ENCODE data around the gene SLAMF9.

Gene SLAMF9

DNA sequence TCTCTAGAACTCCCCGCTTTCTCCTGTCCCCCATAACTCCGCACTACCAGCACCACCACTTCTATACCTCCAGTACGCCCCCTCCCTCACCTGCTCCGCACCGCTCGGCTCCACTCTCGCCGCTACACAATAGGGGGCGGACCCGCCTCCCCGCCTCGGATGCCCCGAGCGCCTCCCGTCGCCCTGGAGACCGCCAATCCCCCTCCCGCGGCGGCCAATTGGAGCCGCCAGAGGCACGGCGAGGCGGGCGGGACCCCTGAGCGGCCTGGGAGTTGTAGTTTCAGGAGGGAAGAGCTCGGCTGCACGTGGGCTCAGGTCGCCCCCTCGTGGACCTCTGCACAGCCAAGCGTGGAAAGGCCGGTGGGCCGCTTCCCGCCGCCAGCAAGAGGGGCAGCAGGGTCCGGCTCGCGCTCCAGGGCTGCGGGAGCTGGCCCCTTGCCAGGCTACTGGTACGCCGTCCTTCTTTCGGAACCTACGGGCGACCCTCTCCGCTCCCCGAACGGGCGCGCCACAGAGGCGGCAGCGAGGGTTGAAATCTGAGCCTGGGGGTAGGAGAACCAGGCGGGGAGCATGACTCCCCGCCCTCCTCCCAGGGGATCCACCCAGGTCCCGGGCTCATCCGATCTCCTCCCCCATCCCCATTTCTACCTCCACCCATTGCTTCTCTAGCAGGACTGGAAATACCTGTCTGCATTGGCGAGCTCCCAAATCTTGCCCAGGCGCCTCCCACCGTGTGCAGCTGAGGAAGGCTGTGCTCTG lies 8.4 kb downstream of the SLAMF9 start, which contains the start of gene IGSF9:
Gene IGSF9 (minus strand): TSS at position 131 of the 759 bp plus-strand sequence. CDS start 2,159 bp downstream, outside the sequence.
- DNase-seq: peak; percentile 85

DNA sequence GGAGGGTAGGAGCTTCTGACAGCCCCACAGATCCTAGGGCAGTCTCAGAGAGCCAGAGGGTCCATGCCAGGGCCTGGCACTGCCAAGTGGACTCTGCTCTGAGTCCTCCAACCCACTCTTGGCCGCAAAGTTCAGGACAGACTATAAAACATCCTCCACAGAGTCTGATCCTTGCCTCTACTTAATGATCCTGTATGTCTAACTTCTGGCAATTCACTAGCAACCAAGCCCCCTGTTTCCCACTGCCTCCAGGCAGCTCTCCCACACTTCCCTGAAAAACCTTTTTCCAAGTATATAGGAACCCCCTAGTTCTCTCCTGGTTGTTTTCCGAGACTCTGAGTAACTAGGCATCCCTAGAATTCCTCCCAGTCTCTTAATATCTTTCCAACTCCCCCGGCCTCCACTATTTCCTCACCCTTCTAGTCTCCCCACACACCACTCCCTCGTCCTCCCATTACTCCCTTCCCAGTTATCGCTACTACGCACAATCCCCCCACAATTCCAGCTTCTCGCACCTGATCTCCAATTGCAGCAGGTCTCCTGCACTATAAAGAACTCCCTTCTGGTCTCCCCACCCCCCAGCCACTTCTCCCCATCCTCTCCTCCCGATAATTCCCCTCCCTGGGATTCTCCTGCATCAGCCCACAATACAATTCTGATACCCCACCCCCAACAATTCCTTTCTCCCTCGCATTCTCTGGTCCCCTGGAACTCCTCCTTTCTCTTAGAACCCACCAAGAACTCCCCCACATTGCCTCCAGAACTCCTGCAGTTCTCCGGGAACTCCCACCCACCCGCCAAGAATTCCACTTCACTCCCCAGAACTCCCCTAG lies 9.2 kb downstream of the SLAMF9 start:
- DNase-seq: no peak

DNA sequence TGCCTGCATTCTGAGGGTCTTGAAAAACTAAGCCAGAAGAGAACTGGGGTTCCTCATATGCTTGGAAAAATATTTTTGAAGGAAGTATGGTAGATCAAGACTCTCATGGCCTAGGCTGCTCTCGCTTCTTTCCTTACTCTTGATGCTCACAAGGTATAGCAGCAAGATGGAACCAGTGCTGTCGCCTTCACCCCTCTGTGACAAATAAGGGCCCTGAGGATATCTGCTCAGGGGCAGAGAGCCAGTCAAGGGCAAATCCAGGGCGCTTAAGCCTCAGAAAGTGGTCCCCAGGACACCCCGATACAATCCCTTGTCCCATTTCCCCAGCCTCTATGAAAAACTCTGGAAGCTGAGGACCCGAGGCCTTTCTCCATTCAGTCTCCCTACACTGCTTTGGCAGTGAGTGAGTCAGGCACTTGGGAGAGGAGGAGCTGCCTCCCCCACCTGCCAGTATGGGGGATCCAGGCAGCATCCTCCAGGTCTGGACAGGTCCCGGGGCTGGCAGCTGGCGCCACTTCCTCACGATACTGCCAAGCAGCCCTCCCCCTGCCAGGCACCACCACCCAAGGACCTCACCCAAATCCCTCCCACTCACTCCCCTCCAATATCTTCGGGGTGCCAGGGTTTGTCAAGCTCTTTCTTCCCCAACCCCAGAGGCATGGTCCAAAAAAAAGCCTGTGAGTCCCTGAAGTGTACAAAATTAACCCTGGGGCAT lies 10.0 kb downstream of the SLAMF9 start:
- DNase-seq: no peak

DNA sequence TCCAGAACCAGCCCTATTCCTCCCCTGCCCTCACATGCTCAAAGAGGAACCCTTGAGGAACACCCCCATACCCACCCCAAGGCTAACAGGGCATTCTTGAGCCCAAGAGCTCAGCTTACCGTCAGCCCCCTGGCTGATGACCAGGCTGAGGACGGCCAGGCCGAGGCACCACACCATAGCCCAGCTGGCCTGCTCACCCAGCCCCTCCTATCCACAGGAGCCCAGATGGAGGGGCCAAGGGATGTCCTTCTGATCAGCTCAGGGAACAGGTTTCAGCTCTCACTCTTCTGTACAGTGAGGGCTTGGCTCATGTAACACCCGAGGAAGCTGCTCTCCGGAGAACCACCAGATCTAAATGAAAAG lies 10.8 kb downstream of the SLAMF9 start:
- DNase-seq: no peak

DNA sequence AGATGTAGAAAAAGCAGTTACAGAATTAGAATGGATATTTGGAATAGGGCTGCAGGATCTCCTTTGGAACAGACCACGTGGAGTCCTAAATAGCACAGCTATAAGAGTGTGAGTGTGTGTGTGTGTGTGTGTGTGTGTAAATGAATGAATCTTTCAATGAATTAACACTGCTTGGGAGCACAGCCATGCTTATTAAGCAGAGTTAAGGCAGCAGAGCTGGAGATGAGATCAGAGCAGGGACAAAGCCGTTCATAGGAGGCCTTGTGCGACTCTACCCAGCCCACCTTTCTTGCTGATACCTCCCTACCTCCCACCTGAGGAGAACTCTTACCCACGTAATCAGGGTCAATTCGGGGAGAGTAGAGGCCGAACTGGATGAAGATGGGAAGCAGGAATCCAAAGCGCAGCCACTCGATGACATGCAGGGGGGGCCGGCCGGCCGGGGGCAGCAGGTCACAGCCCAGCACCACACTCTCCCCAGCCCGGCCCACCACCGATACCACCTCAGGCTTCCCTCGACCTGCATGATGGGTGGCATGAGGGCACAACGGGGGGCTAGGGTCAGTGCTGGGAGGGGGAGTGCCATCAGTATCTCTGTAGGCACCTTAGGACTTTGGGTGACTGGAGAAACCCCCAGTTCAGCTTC lies 11.3 kb downstream of the SLAMF9 start:
- DNase-seq: no peak

DNA sequence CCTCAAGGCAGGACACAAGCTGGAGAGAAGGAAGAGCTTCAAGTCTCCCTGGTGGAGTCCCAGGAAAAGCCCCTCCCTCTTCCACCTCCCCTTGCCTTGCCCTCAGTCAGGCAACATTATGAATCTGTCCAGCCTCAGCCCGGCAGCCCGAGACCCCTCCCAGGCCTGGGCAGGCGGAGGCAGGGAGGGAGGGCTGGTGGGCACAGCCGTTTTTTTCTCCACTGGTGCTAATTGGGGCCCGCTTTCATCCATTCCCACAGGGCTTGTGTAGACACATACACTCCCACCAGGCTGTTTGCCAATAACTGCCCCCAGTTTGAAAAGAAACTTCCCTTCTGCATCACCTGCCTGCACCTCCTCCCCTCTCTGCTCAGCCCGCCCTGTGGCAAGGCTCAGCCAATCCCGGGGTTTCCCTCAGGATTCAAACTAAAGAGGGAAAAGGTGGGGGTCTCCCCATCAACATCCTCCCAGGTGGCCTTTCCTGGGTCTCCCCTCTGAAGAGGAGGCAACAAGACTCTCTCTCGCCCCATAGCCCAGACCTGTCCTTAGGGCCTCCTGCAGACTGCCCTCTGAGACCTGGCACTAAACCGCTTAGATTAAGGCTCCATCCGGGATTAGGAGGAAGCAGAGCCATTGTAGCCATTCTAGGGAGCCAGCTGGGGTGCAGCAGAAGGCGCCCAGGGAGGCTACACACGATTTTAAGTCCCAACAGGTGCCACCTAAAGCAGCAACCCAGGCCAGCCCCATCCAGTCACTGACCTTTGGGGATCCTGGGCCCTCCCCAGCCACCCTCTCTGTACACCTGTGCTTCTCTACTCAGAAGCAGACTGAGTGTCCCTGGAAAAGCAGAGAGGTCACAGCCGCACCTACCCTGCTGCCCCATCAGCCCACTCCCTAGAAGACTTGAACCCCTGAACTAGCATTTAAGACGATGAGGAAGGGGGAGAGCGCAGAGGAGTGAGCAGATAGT lies 12.2 kb downstream of the SLAMF9 start:
- no peak for DNase-seq

DNA sequence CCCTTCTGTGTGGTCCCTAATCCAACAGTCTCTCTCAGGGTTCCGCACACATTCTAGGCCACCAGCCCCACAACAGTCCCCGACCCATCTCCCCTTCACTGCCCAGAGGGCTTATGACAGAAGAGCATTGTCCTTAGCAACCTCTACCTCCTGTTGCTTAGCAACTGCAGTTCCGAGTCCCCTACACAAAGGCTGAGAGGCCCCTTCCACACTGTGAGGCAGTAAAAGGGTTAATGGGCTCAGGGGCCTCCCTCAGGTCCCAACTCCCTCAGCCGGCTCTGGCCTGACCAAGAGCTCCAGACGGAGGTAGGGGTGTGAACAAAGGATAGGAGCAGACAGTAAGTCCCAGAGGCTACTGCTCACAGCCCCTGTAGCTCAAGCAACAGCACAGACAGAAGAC lies 12.9 kb downstream of the SLAMF9 start:
- no peak for DNase-seq

DNA sequence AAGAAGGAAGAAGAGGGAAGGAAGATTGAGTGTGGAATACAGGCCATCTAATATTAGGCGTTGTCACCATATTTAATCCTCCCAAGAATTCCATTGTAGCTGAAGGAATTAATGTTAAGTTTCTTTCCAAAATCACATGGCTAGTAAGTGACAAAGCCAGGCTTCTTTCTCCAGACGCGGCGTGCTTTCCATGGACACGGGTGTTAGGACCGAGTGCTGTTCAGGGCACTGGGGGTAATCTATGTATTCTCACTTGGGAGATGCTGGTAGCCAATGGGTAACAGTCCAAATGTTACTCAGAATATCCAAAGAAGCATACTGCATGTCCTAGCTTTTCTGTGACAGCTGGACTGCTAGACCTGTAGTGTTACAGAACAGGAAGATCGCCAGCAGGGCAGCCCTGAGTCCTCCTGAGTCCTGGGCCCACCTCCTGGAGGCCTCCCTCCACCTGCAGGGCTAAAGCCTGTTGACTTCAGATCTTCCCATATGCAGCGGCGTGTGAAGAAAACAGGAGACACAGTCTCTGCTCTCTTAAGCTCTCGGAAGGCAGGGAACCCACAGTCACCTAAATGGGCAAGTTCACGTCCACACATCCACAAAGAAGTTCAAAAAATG lies 13.9 kb downstream of the SLAMF9 start:
- no peak for DNase-seq

DNA sequence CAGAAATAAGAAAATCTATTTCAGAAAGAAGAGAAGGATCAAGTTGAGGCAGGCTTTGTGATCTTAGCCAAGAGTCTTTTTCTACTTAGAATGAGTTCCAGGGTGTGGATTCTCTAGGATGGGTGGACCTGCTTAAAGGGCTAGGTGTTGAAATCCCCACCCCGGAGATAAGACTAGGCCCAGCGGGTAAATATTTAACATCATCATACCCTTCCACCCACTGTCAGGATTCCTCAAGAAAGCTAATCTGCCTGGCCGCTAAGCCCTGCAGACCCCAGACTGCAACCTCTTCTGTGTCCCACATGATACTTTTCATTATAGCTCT lies 14.4 kb downstream of the SLAMF9 start:
- DNase-seq: no peak

DNA sequence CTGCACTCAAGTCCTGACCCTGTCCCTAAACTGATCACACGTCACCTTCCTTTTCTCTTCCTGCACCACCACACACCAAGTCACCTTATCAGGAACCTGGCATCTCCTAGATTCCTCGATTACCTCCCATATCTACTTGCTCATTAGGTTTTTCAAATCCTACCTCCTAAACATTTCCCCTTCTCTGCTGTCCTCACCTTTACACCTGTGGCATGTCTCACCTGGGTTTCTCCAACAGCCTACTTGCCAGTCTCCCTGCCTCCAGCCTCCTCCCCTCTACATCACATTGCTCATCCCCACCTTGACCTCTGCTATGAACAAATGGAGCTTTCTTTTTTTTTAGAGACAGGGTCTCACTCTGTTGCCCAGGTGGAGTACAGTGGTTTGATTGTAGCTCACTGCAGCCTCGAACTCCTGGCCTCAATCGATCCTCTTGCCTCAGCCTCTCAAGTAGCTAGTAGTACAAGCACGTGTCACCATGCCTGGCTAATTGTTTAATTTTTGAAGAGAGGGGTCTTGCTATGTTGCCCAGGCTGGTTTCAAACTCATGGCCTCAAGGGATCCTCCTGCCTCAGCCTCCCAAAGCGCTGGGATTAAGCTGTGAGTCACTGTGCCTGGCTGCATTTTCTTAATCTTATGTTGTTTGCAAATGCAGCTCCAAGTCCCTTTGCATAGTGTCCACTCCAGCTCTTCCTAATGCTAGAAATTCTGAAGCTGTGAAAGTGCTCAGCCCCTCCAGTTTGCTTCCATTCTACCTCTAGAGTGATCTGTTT lies 14.9 kb downstream of the SLAMF9 start:
- DNase-seq: no peak

DNA sequence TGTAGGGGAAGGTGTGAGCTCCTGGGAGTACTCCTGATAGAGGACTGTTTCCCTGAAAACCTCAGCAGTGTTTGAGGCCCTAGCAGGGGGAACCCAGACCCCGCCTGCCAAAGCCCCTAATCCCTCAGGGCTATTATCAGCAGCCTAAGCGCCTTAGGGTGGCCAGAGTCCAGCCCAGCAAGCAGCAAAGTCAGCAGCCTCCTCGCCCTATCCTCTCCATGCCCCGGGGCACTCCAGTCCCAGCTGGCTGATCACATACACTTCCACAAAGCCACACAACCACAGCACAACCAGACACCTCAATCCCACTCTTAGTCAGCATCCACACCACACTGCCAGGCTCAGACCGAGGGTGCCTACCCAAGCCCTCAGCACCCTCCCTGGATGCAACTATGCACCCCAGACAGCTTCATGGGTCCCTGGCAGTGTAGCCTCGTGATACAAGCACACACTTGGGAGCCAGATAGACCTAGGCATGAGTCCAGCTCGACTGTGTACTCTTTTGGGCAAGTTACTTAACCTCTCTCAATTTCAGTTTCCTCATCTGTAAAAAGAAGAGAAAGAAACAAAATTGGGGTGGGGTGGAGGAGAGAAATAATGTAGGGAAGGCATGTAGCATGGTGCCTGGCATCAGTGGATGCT lies 15.7 kb downstream of the SLAMF9 start:
- no peak for DNase-seq

DNA sequence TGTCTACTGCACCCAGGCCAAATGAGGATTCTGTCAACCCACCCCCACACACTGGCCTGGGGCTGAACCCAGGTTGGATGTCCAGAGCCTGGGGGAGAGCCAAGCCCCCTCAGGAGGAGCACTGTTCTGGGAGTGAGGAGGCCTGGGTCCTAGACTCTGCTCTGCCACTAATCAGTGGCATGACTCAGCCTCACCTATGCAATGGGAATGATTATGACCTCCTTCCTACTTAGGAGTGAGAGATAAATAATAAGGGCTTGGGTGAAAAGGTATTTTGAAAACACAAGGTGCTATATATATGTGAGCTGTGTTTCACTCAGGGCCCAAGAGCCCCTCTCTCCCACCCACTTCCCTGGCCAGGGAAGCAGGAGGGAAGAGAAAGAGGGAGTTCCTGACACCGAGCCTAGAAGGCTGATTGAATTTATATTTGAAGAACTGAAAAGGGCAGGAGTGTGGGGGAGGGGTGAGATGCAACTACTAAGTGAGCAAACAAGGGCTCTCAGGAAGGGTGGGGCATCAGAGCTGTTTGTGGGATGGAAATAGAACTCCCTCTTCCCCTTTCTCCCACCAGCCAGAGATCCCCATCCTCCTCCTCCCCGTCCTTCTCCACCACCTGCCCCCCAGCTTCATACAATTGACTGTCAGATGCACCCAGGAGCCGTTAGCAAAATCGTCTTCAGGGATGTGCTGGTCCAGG lies 16.8 kb downstream of the SLAMF9 start:
- no peak for DNase-seq

DNA sequence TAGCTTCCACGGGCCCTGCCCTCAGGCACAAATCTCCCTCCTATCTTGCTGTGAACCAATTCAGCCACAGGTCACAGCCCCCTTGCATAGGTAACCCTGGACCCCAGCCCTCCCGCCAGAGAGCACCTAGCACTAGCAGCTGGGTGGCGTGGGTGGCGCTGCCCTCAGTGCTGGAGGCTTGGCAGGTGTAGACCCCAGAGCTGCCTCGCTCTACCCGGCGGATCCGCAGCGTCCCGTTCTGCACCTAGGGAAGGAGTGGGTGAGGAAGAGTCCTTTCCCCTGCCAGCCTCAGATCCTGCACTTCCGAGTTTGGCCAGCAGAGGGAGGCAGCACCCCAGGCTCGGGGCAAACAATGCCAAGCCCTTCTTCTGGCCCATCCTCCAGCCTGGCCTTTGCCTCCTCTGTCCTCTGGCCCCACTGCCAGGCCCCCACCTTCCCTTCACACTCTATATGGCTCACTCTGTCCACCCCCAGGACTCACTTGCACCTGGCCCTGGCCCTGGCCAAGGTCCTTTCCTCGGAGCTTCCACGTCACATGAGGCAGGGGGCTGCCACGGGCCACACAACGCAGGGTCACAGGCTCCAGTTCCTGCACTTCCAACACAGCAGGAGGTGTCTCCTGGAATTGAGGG lies 17.6 kb downstream of the SLAMF9 start:
- peak; percentile 76 for DNase-seq

DNA sequence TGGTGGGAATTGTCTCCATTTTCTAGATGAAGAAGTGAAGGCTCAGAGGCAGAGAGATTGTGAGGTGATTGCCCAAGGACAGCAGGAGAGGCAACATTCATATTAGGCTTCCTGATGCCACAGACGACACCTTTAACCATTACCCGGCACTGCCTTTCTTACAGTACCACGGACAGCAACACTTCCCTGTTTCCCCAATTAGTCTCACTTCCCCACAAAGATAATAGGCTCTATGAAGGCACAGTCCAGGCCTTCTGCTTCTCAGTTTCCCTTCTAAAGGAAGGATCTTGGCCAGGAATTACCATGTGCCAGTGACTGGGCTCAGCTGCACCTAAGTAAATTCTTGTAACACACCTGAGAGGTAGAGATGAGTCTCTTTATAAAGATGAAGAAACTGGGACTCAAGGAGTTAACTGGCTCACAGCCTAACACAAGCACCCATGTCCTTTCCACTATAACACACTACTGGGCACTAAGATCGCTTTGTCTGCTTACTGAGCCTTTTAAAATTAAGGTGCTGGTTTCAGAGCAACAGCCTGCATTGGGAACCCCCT lies 18.2 kb downstream of the SLAMF9 start:
- no peak for DNase-seq

DNA sequence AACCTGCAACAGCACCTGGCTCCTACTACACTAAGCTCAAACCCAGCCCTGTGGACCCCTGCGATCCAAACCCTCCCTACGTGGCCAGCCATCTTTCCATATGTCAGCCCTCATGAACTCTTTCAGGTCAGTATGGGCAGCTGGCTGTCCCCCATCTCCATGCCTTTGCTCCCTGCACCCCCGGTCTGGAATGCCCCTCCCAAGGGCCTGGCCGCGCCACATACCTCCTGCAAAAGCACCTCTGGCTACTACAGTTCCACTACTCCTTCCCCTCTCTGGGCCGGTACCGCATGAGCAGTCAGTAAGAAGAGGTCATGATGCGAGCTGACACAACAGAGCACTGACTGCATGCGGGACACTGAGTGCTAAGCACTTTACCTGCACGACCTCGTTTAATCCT lies 18.7 kb downstream of the SLAMF9 start:
- DNase-seq: no peak

DNA sequence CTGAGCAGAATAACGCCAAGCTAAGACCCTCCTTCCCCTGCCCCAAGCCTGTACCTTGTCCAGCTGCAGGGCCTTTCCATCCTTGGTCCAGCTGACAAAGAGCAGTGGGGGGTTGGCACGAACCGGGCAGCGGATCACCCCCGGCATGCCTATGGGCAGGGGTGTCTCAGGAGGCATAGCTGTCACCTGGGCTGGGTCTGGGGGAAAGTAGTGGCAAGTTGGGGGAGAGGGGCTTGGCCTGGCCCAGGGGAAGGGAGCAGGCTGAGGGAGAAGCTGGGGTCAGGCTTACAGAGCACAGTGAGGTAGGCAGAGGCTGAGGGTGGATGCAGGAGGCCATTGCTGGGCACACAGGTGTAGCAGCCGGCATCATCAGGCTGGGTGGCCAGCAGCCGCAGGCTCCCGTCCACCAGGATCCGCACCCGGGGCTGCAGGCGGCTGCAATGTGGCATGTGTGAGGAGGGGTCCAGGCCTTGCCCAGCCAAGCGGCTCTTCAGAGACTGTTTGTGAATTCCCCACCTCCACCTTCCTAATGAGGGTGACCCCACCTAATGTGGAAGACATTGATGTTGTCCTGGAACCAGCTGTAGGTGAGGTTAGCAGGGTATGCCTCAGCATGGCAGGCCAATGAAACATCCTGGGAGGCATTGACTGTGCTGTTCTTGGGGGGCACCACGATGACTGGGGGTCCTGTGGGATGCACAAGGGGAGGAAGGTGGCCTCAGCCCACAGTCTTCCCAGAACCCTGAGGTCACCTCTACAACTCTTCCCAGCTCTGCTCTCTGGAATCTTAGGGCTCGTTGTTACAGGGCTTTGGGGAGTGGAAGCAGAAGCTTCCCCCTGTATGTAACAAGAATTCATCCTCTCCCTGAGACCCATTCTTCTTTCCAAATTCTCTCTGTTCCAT lies 19.6 kb downstream of the SLAMF9 start:
- no peak for DNase-seq

DNA sequence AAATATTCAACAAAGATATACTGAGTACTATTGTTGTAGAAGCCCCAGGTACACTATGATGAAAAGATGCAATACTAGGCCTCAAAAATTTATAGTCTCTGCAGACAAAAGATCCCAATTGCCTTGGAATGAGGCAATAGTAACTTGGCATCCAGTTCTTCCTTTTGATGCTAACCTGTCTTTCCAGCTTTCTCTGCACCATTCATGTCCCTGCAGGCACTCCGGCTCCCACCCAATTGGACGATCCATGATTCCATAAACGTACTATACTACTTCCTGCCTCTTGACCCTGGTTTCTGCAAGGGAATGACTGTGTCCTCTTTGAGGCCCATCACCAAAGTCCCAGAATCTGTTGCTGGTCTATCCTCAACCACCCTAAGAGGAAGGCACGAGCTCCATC lies 20.7 kb downstream of the SLAMF9 start:
- DNase-seq: no peak

All from effector CD8-positive, alpha-beta T cell (primary cell).